ENCODE measurements around the gene OSBP2.
"Not testable (repeated sequence)": the region's sequence is repeated elsewhere in the genome, so short reads cannot be mapped to it uniquely, and the experiment has no call there.

OSBP2 gene

GRCh38 chr22:30770716-30771115 lies 76.0 kb downstream of the OSBP2 start:
- DNase-seq = no peak

GRCh38 chr22:30773919-30774318 lies 79.2 kb downstream of the OSBP2 start:
- no peak for DNase-seq

- DNase-seq = no peak
These were observed 79.9 kb downstream of the OSBP2 start for GRCh38 chr22:30774566-30774965.

GRCh38 chr22:30776476-30776875 lies 81.8 kb downstream of the OSBP2 start:
- no peak for DNase-seq

- not testable (repeated sequence) for DNase-seq
These were observed 82.5 kb downstream of the OSBP2 start for GRCh38 chr22:30777146-30777545.

GRCh38 chr22:30777587-30777986 lies 82.9 kb downstream of the OSBP2 start:
- no peak for DNase-seq

GRCh38 chr22:30778261-30778660 lies 83.6 kb downstream of the OSBP2 start:
- DNase-seq = no peak

GRCh38 chr22:30780026-30780425 lies 85.4 kb downstream of the OSBP2 start:
- DNase-seq = no peak

- DNase-seq = no peak
These were observed 86.7 kb downstream of the OSBP2 start for GRCh38 chr22:30781271-30781875.

- DNase-seq = no peak
These were observed 87.9 kb downstream of the OSBP2 start for GRCh38 chr22:30782613-30783012.

GRCh38 chr22:30783021-30783420 lies 88.3 kb downstream of the OSBP2 start:
- no peak for DNase-seq

- no peak for DNase-seq
These were observed 90.9 kb downstream of the OSBP2 start for GRCh38 chr22:30785527-30785926.

- no peak for DNase-seq
These were observed 95.7 kb downstream of the OSBP2 start for GRCh38 chr22:30790366-30790765.

GRCh38 chr22:30792456-30792855 lies 97.8 kb downstream of the OSBP2 start:
- DNase-seq = no peak

- no peak for DNase-seq
These were observed 100.4 kb downstream of the OSBP2 start for GRCh38 chr22:30795118-30795517.

- DNase-seq = no peak
These were observed 107.0 kb downstream of the OSBP2 start for GRCh38 chr22:30801695-30802094.

GRCh38 chr22:30802202-30803166 lies 107.8 kb downstream of the OSBP2 start:
- DNase-seq = peak; percentile 13 to 66 (median 44)

- DNase-seq = no peak
These were observed 109.0 kb downstream of the OSBP2 start for GRCh38 chr22:30803679-30804078.

- DNase-seq = no peak
These were observed 110.0 kb downstream of the OSBP2 start for GRCh38 chr22:30804626-30805025.

GRCh38 chr22:30806391-30806861 lies 111.8 kb downstream of the OSBP2 start:
- DNase-seq = no peak

- DNase-seq = no peak
These were observed 114.4 kb downstream of the OSBP2 start for GRCh38 chr22:30809086-30809485.

GRCh38 chr22:30810105-30810504 lies 115.4 kb downstream of the OSBP2 start:
- no peak for DNase-seq

- no peak for DNase-seq
These were observed 119.3 kb downstream of the OSBP2 start for GRCh38 chr22:30813936-30814335.

GRCh38 chr22:30816413-30816812 lies 121.7 kb downstream of the OSBP2 start:
- DNase-seq = no peak

Data from stimulated activated naive CD4-positive, alpha-beta T cell (primary cell).